ENCODE results near the gene NOD2.

Gene NOD2

DNA sequence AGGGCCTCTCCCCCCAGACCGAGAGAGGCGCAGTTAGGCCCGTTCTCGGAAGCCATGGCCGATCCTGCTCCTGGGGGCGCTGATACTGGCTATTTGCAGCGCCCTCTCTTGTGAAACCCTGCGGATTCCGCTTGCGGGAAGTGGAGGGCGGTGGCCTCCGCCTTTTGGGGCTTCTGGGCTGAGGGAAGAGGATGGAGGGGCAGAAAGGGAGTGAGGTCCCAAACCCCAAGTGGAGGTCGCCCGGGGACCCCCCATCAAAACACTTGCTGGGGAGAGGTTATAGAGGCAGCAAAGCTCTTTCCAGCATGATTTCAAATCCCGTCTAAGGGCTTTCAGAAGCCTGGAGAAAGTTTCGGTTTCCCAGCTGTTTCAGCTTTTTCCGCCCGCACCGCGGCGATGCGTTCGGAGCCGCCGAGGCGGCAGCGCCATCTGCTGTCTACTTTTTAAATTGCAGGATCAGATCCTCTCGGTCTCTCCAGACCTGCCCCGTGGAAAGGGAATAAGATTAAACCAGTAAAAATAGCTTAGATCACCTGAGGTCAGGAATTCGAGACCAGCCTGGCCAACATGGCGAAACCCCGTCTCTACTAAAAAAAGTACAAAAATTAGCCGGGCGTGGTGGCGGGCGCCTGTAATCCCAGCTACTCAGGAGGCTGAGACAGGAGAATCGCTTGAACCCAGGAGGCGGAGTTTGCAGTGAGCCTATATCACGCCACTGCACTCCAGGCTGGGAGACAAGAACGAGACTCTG, 28.1 kb upstream of the NOD2 start:
- Mint-ChIP-seq H3K4me3 (peak overlapping the region; percentile 51), H3K4me1 (ENCODE audit: low read depth) (peaks cover 35% of the 10 kb centered on the region), H3K27ac (peak overlapping the region; percentile 74), H3K36me3 (ENCODE audit: low read depth) (peaks cover 34% of the 10 kb centered on the region), H3K9me3 (peaks cover 13% of the 10 kb centered on the region), H3K27me3 (ENCODE audit: low read depth) (no peaks in the 10 kb centered on the region)

- no peaks in the 10 kb centered on the region for H3K27me3 Mint-ChIP-seq (ENCODE audit: low read depth)
- H3K4me1 Mint-ChIP-seq (ENCODE audit: low read depth): peaks cover 40% of the 10 kb centered on the region
- H3K4me3 Mint-ChIP-seq: peak overlapping the region; percentile 64
- peaks cover 47% of the 10 kb centered on the region for H3K36me3 Mint-ChIP-seq (ENCODE audit: low read depth)
- H3K27ac Mint-ChIP-seq: peak overlapping the region; percentile 80
- H3K9me3 Mint-ChIP-seq: peaks cover 19% of the 10 kb centered on the region
These were observed 26.5 kb upstream of the NOD2 start for GRCh38 chr16:50666658-50667496.

DNA sequence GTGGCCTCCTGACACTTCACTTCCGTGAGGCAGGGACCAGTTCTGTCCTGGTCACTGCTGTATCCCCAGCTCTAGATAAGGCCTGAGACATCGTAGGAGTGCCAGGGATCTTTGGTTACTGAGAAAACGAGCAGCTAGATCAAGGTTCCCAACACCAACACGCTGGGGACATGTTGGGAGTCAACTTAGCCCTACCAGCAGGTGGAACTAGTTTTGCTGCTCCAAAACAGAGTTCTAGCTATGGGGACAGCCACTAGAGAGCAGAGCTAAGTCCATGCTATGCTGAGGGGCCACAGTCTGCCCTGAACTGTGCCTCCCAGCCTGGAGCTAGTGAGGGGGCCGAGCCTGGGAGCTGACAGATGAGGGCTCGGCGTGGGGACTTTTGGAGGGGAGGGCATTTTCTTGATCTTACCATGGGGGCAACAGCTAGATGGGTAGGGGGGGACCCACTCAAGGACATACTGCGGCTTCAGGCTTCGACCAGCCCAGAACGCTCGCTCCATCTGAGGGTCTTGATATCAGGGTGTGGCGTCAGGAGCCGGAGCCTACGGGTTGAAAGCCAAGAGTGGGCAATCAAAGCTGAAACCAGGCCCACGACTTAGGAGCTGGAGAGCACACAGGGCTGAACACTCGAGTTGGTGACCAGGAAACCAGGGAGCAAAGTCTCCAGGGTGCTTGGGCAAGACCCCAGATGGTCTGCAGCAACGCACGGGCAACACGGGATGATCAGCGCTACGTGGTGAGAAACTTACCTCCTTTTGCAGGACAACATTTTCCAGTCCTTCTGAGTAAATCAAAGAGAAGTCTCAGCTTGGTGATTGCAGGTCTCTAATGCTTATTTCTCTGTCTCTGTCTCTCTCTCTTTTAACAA, 25.7 kb upstream of the NOD2 start:
- H3K4me1 Mint-ChIP-seq (ENCODE audit: low read depth): peaks cover 40% of the 10 kb centered on the region
- H3K36me3 Mint-ChIP-seq (ENCODE audit: low read depth): peaks cover 49% of the 10 kb centered on the region
- H3K9me3 Mint-ChIP-seq: peaks cover 20% of the 10 kb centered on the region
- no peaks in the 10 kb centered on the region for H3K27me3 Mint-ChIP-seq (ENCODE audit: low read depth)
- H3K4me3 Mint-ChIP-seq: peak overlapping the region; percentile 64
- peak overlapping the region; percentile 80 for H3K27ac Mint-ChIP-seq

- Mint-ChIP-seq H3K36me3 (ENCODE audit: low read depth) (peaks cover 56% of the 10 kb centered on the region), H3K9me3 (peaks cover 25% of the 10 kb centered on the region), H3K27ac (peak overlapping the region; percentile 78), H3K27me3 (ENCODE audit: low read depth) (no peaks in the 10 kb centered on the region), H3K4me3 (no peak overlapping the region), H3K4me1 (ENCODE audit: low read depth) (peaks cover 40% of the 10 kb centered on the region)
These were observed 24.9 kb upstream of the NOD2 start for GRCh38 chr16:50668368-50669008.

GRCh38 chr16:50669741-50670140, 23.7 kb upstream of the NOD2 start:
- Mint-ChIP-seq H3K4me1 (ENCODE audit: low read depth) (peaks cover 39% of the 10 kb centered on the region), H3K27ac (no peak overlapping the region), H3K4me3 (no peak overlapping the region), H3K27me3 (ENCODE audit: low read depth) (no peaks in the 10 kb centered on the region), H3K36me3 (ENCODE audit: low read depth) (peaks cover 60% of the 10 kb centered on the region), H3K9me3 (peaks cover 24% of the 10 kb centered on the region)

- Mint-ChIP-seq H3K4me1 (ENCODE audit: low read depth) (peaks cover 33% of the 10 kb centered on the region), H3K27ac (no peak overlapping the region), H3K36me3 (ENCODE audit: low read depth) (peaks cover 63% of the 10 kb centered on the region)
These were observed 22.9 kb upstream of the NOD2 start for GRCh38 chr16:50670476-50670875.

DNA sequence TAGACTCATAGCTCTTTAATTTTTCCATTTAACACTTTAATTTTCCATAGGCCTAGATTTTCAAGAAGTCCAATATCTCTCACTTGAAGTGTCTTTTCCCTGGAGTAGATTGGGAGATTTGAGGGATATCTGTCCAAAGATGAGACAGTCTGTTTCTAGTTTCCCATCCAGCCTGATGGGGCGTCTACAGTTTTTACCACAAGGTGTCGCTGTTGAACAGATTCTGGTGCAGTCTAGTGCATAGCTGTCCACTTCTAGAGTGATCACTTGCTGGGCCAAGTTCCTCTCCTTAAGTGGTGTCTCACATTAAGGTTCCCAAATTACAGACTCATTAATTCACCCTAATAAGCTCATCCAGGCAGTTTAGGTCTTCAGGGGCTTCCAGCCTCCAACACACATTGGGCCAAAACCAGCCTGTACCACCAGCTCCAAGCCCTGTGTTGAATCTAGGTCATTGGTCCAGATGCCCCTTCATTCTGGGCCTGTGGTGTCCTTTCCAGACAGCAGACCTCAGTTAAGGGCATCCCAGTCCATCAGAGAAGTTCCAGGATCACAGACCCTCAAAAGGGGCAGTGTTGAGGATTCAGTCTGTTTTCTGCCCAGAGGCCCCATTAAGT, 21.7 kb upstream of the NOD2 start:
- H3K4me3 Mint-ChIP-seq: no peak overlapping the region
- no peaks in the 10 kb centered on the region for H3K27me3 Mint-ChIP-seq (ENCODE audit: low read depth)
- peaks cover 76% of the 10 kb centered on the region for H3K36me3 Mint-ChIP-seq (ENCODE audit: low read depth)
- peaks cover 22% of the 10 kb centered on the region for H3K9me3 Mint-ChIP-seq
- H3K4me1 Mint-ChIP-seq (ENCODE audit: low read depth): peaks cover 31% of the 10 kb centered on the region
- H3K27ac Mint-ChIP-seq: peak overlapping the region; percentile 14

More at GRCh38 chr16:50670476-50670875, 22.9 kb upstream of the NOD2 start:
- Mint-ChIP-seq H3K9me3 (peaks cover 22% of the 10 kb centered on the region), H3K4me3 (no peak overlapping the region), H3K27me3 (ENCODE audit: low read depth) (no peaks in the 10 kb centered on the region)

- no peak overlapping the region for H3K4me3 Mint-ChIP-seq
- H3K36me3 Mint-ChIP-seq (ENCODE audit: low read depth): peaks cover 84% of the 10 kb centered on the region
- no peak overlapping the region for H3K27ac Mint-ChIP-seq
- H3K4me1 Mint-ChIP-seq (ENCODE audit: low read depth): peaks cover 33% of the 10 kb centered on the region
- H3K9me3 Mint-ChIP-seq: peaks cover 22% of the 10 kb centered on the region
- H3K27me3 Mint-ChIP-seq (ENCODE audit: low read depth): no peaks in the 10 kb centered on the region
These were observed 19.7 kb upstream of the NOD2 start for GRCh38 chr16:50673496-50674275.

- peaks cover 22% of the 10 kb centered on the region for H3K9me3 Mint-ChIP-seq
- H3K36me3 Mint-ChIP-seq (ENCODE audit: low read depth): peaks cover 88% of the 10 kb centered on the region
These were observed 18.6 kb upstream of the NOD2 start for GRCh38 chr16:50674831-50675230.

DNA sequence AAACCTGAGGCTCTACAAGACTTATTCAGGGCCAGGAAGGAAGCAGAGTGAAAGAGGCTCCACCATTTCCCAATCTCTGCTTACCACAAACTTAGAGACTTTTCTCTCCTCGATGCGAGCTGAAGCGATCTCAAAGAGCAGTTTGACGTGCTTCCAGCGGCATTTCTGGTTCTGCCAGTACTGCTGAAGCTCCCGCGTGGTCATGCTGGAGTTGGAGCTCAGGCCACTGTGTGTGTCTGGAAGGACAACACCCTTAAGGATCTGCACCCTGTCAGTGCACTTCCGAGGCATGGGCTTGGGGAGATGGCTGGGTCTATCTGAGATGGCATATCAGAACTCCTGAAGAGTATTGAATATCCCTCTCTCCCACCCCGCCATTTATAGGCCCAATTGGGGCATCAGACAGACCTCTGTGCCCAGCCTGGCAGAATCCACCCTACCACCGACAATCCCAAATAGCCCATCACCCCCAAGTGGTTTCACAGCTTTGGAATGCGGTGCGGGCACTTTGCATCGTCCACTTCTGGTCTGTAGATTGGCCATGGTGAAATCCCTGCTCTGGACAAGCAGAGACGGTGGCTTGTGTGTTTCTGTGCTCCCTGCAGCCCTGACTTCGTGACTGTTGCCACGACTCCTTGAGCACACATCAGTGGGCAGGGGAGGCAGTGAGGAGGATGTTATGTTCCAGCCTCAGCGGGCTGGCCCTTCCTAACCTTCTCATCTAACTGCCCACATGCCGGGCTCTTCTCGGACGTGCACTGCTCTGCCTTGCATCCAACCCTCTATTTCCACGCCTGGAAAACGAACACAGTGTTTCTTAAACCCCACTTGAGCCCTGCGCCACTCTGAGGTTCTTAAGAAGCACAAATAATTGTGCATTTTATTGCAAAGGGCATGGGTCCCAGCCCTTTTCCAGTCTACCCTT, 17.5 kb upstream of the NOD2 start:
- Mint-ChIP-seq H3K27ac (no peak overlapping the region), H3K4me1 (ENCODE audit: low read depth) (peaks cover 44% of the 10 kb centered on the region), H3K27me3 (ENCODE audit: low read depth) (no peaks in the 10 kb centered on the region), H3K9me3 (peaks cover 22% of the 10 kb centered on the region), H3K36me3 (ENCODE audit: low read depth) (peaks cover 82% of the 10 kb centered on the region), H3K4me3 (no peak overlapping the region)

More at GRCh38 chr16:50674831-50675230, 18.6 kb upstream of the NOD2 start:
- H3K4me3 Mint-ChIP-seq: no peak overlapping the region
- H3K27ac Mint-ChIP-seq: no peak overlapping the region
- H3K4me1 Mint-ChIP-seq (ENCODE audit: low read depth): peaks cover 38% of the 10 kb centered on the region
- no peaks in the 10 kb centered on the region for H3K27me3 Mint-ChIP-seq (ENCODE audit: low read depth)

DNA sequence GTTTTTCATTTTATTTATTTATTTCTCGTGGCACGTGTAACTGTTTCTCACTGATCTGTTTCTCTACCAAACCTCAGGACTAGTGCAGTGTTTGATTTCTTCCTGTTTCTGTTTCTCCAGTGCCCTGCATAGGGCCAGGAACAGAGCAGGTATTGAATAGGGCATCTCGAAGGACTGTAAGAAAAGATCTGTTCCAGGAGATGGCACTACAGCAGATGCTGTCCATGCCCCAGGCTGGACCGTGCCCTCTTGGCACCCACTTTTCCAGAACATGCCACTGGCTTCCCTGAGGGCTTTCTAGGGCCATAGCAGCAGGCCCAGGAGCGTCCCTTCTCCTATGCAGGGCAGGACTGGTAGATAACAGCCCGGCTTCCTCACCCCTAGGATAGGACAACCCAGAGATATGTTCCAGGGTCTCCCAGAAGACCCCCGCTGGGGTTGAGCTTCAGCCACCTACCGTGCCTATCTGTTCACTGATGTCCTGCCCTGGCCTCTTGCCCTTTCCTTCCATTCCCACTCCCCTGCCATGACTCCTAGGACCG, 16.7 kb upstream of the NOD2 start:
- Mint-ChIP-seq H3K27me3 (ENCODE audit: low read depth) (no peaks in the 10 kb centered on the region), H3K4me3 (no peak overlapping the region), H3K9me3 (peaks cover 17% of the 10 kb centered on the region), H3K27ac (peak overlapping the region; percentile 55), H3K4me1 (ENCODE audit: low read depth) (peaks cover 46% of the 10 kb centered on the region), H3K36me3 (ENCODE audit: low read depth) (peaks cover 74% of the 10 kb centered on the region)

DNA sequence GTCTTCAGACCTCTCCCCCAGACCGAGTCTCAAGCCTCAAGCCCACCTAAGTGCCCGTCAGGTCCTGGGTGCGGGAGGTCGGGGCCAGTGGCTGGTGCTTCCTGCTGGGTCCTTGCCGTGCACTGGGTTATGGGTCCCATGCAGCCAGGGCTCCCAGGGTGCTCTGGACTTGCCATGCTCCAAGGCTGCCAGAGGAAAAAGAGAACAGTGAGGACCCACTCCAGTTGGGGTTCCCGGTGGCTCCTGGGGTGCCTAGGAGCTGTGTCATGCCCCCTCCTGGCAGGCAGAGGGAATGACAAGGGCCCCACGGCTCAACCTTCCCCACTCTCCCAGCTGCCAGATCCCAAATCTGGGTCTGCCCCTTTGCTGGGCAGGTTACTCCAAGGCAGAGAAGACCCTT, 16.1 kb upstream of the NOD2 start:
- Mint-ChIP-seq H3K4me3 (no peak overlapping the region), H3K36me3 (ENCODE audit: low read depth) (peaks cover 68% of the 10 kb centered on the region), H3K27ac (peak overlapping the region; percentile 55), H3K4me1 (ENCODE audit: low read depth) (peaks cover 49% of the 10 kb centered on the region), H3K9me3 (peaks cover 12% of the 10 kb centered on the region), H3K27me3 (ENCODE audit: low read depth) (no peaks in the 10 kb centered on the region)

All from T-helper 1 cell treated with Interleukin-12 subunit alpha and Interleukin-12 subunit beta and Interleukin-4 antibody, amounts not matched to agents 30 μg/mL and 1 μg/mL, for 36 hours (primary cell).